GM04503 (cell line): Measurements from ENCODE around the gene TMEM255A.

Experiments used
- DNase-seq: peaks from one replicate; pipeline ENCODE4 v3.0.0-alpha.2; 2012; ENCODE audit warnings: low read depth

Gene TMEM255A

DNA sequence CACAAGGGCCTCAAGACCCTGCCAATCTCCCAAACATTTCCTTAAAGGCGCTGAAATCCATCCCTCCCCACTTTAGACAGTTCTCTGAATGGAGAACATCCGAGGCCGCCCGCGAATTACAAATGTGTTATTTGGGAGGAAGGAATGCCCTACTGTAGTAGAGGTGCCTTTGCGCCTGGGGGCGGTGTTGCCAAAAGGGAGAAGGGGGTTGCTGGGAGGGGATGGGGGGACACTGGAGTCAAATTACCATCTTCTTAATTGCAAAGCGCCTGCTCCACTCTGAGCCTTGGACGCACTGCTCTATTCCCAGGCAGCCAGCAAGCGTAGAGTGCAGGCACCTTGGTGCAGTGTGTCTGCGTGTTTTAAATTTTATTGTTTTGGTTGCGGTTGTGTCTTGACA, 2.7 kb downstream of the TMEM255A start:
- no peak for DNase-seq

DNA sequence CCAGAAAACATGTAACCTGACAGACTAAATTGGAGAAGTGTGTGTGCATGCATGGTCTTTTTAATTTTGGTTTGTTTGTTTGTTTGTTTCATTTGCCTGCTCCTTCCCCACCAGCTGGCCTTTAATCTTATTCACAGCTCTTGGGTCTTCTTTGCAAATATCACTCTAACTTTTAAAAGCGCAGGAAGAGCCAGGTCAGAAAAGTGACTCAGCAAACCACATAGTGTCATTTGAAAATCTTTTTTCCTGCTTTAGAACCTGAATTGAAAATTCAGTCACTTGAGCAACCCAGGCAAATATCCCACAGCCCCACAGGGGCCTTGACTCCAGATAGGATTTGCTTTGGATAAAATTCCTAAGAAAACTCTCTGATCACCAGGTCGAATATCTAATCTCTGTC, 4.6 kb downstream of the TMEM255A start:
- no peak for DNase-seq

- DNase-seq, result no peak
Observed at GRCh38 chrX:120305531-120306141, 5.6 kb downstream of the TMEM255A start.

- DNase-seq, result no peak
Observed at GRCh38 chrX:120304256-120304655, 7.0 kb downstream of the TMEM255A start.

- DNase-seq, result no peak
Observed at GRCh38 chrX:120302434-120302833, 8.8 kb downstream of the TMEM255A start.

DNA sequence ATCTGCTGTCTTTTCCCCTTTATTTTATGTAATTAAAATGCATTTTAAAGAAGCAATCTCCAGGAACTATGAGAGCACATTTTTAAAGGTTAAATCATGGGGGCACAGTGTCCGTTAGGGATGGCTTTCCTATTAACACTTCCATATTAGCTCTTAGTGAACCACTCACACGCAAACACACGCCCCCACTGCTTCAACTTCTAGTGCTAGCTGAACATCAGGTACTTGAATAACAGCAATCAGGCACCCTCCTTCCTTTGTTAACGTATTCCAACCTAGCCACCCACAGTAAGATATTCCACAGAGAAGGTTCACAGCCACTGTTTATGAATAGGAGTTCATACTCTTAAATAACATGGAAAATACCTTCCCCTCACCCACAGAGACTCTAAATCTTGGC, 9.3 kb downstream of the TMEM255A start:
- no peak for DNase-seq

DNA sequence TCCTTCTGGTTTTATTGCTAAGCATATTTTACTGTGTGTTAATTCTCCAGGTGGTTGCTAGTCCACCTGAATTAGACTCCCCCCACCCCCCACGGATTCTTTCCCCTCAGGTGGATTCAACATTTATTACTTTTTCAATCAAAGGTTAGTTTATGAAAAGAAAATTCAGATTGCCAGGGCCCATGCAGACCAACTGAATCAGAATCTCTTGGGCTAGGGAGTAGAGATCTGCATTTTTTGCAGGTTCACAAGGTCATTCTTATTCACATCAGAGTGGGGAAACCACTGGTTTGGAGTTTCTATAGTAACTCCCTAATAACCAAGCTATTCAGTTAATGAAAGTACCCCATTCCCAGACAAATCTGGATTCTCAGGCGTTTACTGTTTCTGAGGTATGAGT, 9.8 kb downstream of the TMEM255A start:
- no peak for DNase-seq

DNA sequence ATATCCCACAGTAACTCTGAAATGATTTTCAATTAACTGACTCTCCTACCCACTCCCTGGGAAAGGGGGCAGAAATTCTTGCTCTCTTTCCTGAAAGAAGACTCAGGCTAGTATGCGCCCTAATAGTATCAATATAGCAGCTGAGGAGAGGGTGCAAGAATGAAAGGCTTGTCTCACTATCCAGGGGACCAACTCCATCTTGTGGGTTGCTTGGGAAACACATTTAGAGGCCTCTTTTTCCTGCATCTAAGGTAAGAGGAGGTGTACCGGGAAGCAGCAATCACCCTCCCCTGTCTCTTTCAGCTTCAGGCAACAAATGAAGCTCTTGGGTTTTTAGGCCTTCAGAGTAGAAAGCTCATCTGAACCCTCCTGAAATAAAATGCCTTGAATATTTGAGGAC, 11.3 kb downstream of the TMEM255A start:
- no peak for DNase-seq

DNA sequence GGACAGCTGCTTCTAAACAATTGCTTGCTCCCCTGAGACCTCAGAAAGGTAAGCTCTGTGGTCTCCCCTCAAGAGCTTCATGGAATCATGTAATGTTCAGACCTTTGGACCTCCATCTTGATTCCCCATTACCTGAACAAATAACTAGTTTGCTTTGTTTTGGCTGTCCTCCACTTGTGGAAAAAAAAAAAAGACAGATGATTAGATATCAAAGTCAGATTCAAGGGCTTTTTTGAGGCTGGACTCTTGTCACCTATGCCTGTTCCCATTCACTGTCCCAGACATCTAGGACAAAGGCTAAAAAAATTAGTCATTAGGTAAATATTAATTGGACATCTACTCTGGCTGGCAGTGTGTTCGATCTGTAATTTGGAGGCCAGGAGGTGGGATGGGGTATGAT, 13.3 kb downstream of the TMEM255A start:
- DNase-seq, result no peak

GRCh38 chrX:120294651-120295050, 16.6 kb downstream of the TMEM255A start:
- DNase-seq, result no peak

- no peak for DNase-seq
Observed at GRCh38 chrX:120293015-120293414, 18.2 kb downstream of the TMEM255A start.

DNA sequence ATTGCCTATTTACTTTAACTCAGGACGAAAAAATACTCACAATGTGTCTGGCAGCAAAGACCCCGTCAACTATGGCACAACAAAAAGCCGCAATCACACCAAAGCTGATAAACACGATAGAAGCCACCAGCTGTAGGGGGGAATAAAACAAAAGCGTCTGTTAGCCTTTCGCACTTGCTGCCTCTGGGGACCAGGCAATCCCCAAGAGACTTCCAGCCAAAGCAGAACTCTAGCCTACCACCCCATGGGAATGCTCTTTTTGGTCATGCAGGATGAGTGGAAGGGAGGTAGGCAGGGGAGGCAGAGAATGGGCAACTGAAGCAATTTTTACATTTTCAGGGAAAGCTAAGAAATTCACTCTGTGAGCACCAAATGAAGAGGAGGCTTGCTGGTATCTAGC, 20.1 kb downstream of the TMEM255A start:
- no peak for DNase-seq

DNA sequence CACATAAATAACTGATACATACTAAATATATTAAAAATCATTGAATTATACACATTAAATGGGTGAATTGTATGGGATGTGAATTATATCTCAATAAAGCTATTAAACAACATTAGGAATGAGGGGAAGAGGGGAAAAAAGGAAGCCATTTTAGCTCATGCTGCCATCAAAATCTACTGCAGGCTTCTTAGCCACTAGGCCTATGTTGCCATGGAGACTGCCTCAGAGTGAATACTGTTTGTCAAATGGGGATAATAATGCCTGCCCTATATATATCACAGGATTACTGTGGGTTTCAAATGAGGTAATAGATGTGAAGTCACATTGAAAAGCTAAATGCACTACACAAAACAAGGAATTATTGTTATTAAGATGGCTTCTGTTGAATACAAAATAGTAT, 21.2 kb downstream of the TMEM255A start:
- no peak for DNase-seq

GRCh38 chrX:120287513-120288112, 23.6 kb downstream of the TMEM255A start:
- no peak for DNase-seq

GRCh38 chrX:120286733-120287512, 24.3 kb downstream of the TMEM255A start:
- no peak for DNase-seq

DNA sequence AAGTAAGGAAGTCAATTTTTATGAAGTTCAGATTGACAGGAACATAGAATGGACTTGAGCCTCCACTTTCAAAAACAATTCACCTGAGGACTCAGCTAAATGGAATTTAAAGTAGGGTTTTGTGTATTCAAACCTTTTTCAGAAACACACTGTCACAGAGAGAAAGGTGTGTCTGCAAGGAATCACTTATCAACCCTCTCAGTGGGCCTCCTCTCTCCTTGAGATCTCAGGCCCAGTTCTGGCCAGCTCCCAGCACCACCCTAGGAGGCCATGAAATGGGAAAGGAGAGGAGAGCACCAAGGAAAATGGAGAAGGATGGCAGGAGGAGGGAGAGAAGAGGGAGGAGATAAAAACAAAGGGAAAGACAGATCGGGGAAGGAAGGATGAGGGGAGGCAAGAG, 28.6 kb downstream of the TMEM255A start:
- no peak for DNase-seq

GRCh38 chrX:120281761-120282160, 29.5 kb downstream of the TMEM255A start:
- no peak for DNase-seq

DNA sequence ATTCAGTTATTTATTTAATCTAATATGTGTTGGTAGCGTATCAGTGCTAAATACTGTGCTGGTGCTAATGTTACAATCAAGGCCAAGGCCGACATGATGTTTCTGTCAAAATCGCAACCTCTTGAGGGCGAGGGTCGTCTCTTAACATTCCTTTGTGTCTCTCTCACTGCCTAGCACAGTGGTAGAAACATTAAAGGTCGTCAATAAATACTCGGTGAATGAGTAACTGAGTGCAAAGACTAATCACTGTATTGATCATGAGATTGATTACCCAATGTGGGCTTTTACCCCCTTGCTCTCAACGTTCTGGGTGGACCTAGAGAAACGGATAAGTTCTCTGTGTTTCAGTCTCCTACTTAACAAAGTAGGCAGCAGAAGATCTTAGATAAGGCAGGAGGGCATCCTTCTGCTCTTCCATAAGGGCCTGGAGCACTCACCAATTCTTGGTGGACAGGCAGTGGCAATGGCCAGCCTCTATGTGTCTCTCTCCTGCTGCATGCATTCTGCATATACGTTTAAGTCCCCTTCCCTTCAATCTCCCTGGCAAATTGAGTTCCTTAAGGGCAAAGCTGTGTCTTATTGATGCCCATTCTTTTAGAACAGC, 30.1 kb downstream of the TMEM255A start:
- no peak for DNase-seq

- no peak for DNase-seq
Observed at GRCh38 chrX:120274958-120275357, 36.3 kb downstream of the TMEM255A start.

DNA sequence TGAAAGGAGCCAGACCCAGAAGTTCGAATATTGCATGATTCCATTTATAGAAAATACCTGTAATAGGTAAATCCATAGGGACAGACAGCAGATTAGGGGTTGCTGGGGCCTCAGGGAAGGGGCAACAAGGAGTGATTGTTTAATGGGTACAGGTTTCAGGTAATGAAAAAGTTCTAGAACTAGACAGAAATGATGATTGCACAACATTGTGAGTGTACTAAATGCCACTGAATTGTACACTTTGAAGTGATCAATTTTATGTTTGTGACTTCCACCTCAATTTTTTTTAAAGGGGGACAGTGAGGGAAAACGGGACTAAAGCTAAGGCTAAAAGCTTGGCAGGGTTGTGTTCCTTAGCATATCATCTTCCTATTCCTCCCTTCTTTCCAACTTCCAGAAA, 37.1 kb downstream of the TMEM255A start:
- no peak for DNase-seq

GRCh38 chrX:120271218-120271617, 40.0 kb downstream of the TMEM255A start:
- no peak for DNase-seq

- DNase-seq, result no peak
Observed at GRCh38 chrX:120270567-120270966, 40.7 kb downstream of the TMEM255A start.

- no peak for DNase-seq
Observed at GRCh38 chrX:120269373-120270035, 41.8 kb downstream of the TMEM255A start.
